K562 (cell line): ENCODE results near the gene ELF5. TPM values are rescaled to one million over a fixed set of nuclear protein-coding genes. Genes with fewer than 3 reads are reported as not detected.

ENCODE experiments used
- ATAC-seq: fragments of 200-7000 bp; cut with Tn5 transposase; 3 replicates; pipeline ENCODE4 v1.9.1; 2020; ENCODE audit warnings: moderate library complexity
- BruUV-seq: library from RNA; stranded (reverse); fragments of 400-500 nt; replicated peaks from 2 replicates; lab custom pipeline; 2021; lab: Mats Ljungman, UMichigan
- CTCF ChIA-PET: fragments of 300-600 bp; formaldehyde crosslinking; extraction: SDS; loops from one replicate; lab custom pipeline; 2021; ENCODE audit warnings: low intra/inter-chr PET ratio; lab: Yijun Ruan, JAX
- POLR2A ChIA-PET: fragments of 300-600, 350-650 bp; sonication (Branson Sonifier 250); formaldehyde crosslinking; extraction: SDS; loops from one replicate; lab custom pipeline; 2021; ENCODE audit warnings: antibody characterized with exemption, inconsistent platforms; lab: Yijun Ruan, JAX
- DNase-seq, 4 experiments: peaks; one replicate each; pipeline versions ENCODE4 v3.0.0 to v3.0.0-alpha.2; 2011 to 2018; ENCODE audit warnings: low spot score in 3 of 4, mixed read lengths in 3 of 4; ENCODE audit errors: extremely low read depth in 1 of 4
- FAIRE-seq: peaks from 2 replicates; lab custom pipeline; 2011; peaks lifted over from hg19 to GRCh38; lab: Jason Lieb, UNC
- H2AFZ ChIP-seq: 2 replicates; pipeline ENCODE4 v1.6.0; 2011; ENCODE audit warnings: low read depth, low read length, control low read depth, inconsistent platforms
- H3K27ac ChIP-seq: fragments of 200-600 bp; 3 replicates; pipeline ENCODE4 v1.8.0; 2011; ENCODE audit warnings: low read depth, mild to moderate bottlenecking, control low read depth, inconsistent platforms, low read length, moderate library complexity, mixed read lengths; ENCODE audit errors: extremely low read depth
- H3K27me3 ChIP-seq, 2 experiments: fragments of 300-600 bp in 1 of 2; 2 replicates in 1 of 2; 3 replicates in 1 of 2; pipeline versions ENCODE4 v1.6.0 to v1.8.0; 2011; ENCODE audit warnings: inconsistent platforms in 2 of 2, low read length in 2 of 2, mild to moderate bottlenecking in 1 of 2, mixed read lengths in 1 of 2, moderate library complexity in 1 of 2; ENCODE audit not compliant: control insufficient read depth in 2 of 2, insufficient read depth in 2 of 2
- H3K36me3 ChIP-seq: fragments of 300-600 bp; 3 replicates; pipeline ENCODE4 v1.8.0; 2011; ENCODE audit warnings: mild to moderate bottlenecking, low read length, inconsistent platforms; ENCODE audit not compliant: control insufficient read depth, insufficient read depth
- H3K4me1 ChIP-seq, 2 experiments: fragments of 200-600 bp in 1 of 2; replicated peaks in 1 of 2; 2 replicates in 1 of 2; 3 replicates in 1 of 2; pipeline versions ENCODE4 v1.5.1 to v1.8.0; 2011; ENCODE audit warnings: inconsistent platforms in 2 of 2, low read length in 2 of 2, mild to moderate bottlenecking in 1 of 2, mixed read lengths in 1 of 2, moderate library complexity in 1 of 2; ENCODE audit not compliant: control insufficient read depth in 2 of 2, insufficient read depth in 2 of 2
- H3K4me2 ChIP-seq: 2 replicates; pipeline ENCODE4 v1.6.1; 2011; ENCODE audit warnings: low read length, control low read depth, inconsistent platforms, mixed read lengths; ENCODE audit not compliant: insufficient read depth
- H3K4me3 ChIP-seq: fragments of 200-600 bp; sonication (generic), shearing (Covaris generic); 2 replicates; pipeline ENCODE4 v1.5.1; 2016; ENCODE audit warnings: control low read depth, inconsistent platforms
- H3K79me2 ChIP-seq: fragments of 200-600 bp; 3 replicates; pipeline ENCODE4 v1.8.0; 2011; ENCODE audit warnings: low read length, inconsistent platforms; ENCODE audit not compliant: control insufficient read depth, insufficient read depth
- H3K9ac ChIP-seq, 2 experiments: 2 replicates each; pipeline versions ENCODE4 v1.6.0 to v1.6.1; 2011; ENCODE audit warnings: low read depth in 2 of 2, low read length in 2 of 2, control low read depth in 1 of 2, inconsistent platforms in 1 of 2, mild to moderate bottlenecking in 1 of 2, mixed read lengths in 1 of 2; ENCODE audit not compliant: insufficient read depth in 1 of 2
- H3K9me1 ChIP-seq: one replicate; pipeline ENCODE4 v1.6.0; 2011; ENCODE audit warnings: inconsistent platforms, mild to moderate bottlenecking, low read length, moderate library complexity; ENCODE audit not compliant: control insufficient read depth, insufficient read depth
- H3K9me3 ChIP-seq: replicated peaks from 2 replicates; pipeline ENCODE4 v1.5.1; 2011; ENCODE audit warnings: low read depth, low read length, inconsistent platforms; ENCODE audit not compliant: control insufficient read depth, insufficient read depth
- H4K20me1 ChIP-seq: replicated peaks from 2 replicates; pipeline ENCODE4 v1.6.1; 2011; ENCODE audit warnings: low read length, inconsistent platforms, mixed read lengths; ENCODE audit not compliant: control insufficient read depth, insufficient read depth
- CBX8 ChIP-seq: fragments of 200-600 bp; sonication (generic); IDR thresholded peaks from 2 replicates; pipeline ENCODE4 v1.6.1; 2012; ENCODE audit warnings: borderline replicate concordance, mixed run types, low read depth, mild to moderate bottlenecking, moderate library complexity, mixed read lengths, low read length, control low read depth, inconsistent platforms; ENCODE audit not compliant: poor library complexity, severe bottlenecking; ENCODE audit errors: extremely low read depth
- CGGBP1 ChIP-seq: fragments of 250-450 bp; sonication (Bioruptor Pico); IDR thresholded peaks from 2 replicates; pipeline ENCODE4 v1.9.0; 2021; ENCODE audit warnings: mild to moderate bottlenecking
- DDX20 ChIP-seq: fragments of 450-650 bp; IDR thresholded peaks from 2 replicates; pipeline ENCODE4 v1.6.1; 2016; ENCODE audit warnings: missing genetic modification characterization, low read depth, mild to moderate bottlenecking, missing compliant biosample characterization, moderate library complexity
- HMBOX1 ChIP-seq: sonication (generic); IDR thresholded peaks from 2 replicates; pipeline ENCODE4 v1.6.1; 2016
- KLF13 ChIP-seq: fragments of 450-650 bp; IDR thresholded peaks from 2 replicates; pipeline ENCODE4 v1.6.1; 2016; ENCODE audit warnings: missing genetic modification characterization, low read depth, mild to moderate bottlenecking, missing compliant biosample characterization, moderate library complexity, borderline replicate concordance
- PBX2 ChIP-seq, 2 experiments: IDR thresholded peaks in 1 of 2; conservative IDR thresholded peaks in 1 of 2; 2 replicates each; pipeline ENCODE4 v1.6.1; 2016; ENCODE audit warnings: low read depth in 2 of 2, mild to moderate bottlenecking in 1 of 2, missing compliant biosample characterization in 1 of 2, missing genetic modification characterization in 1 of 2, moderate library complexity in 1 of 2
- TCF15 ChIP-seq: fragments of 250-450 bp; sonication (Bioruptor Pico); IDR thresholded peaks from 2 replicates; pipeline ENCODE4 v1.8.0; 2022; ENCODE audit warnings: moderate library complexity, mild to moderate bottlenecking, inconsistent platforms
- ZFX ChIP-seq: sonication (generic); formaldehyde crosslinking; IDR thresholded peaks from 2 replicates; pipeline ENCODE4 v1.8.0; 2022; ENCODE audit warnings: mild to moderate bottlenecking, missing genetic modification reagents, moderate library complexity
- WGBS: fragments of 100-300 bp; shearing (Covaris generic); methylation state at CpG from one replicate; pipeline ENCODE4 v1.1.6; 2016; ENCODE audit warnings: low coverage, mixed read lengths; ENCODE audit not compliant: insufficient coverage; ENCODE audit errors: missing lambda C conversion rate; 5-methylcytosine and 5-hydroxymethylcytosine counted together
- in situ Hi-C: fragments of 300-500 bp; cut with MboI; formaldehyde crosslinking; loops from 4 replicates; pipeline ENCODE4 v1.15.0; 2018; ENCODE audit warnings: inconsistent platforms, mixed read lengths
- intact Hi-C: fragments of 100-400 bp; cut with micrococcal nuclease; formaldehyde crosslinking; loops from 2 replicates; pipeline ENCODE4 v1.14.2; 2022
- polyA plus RNA-seq, 8 experiments: library from polyadenylated mRNA; depleted of rRNA in 4 of 8; stranded (reverse) in 5 of 8; unstranded in 3 of 8; fragments of >200 nt; fragmentation: Nextera tagmentation in 2 of 8; fragmentation: Illumina TruSeq in 1 of 8; extraction: Ambion mirVana in 2 of 8; extraction: Trizol in 1 of 8; gene quantifications; 2 replicates each; pipeline versions ENCODE4 v1.2.1 to v1.2.3, GENCODE V29; 2011 to 2014; ENCODE audit warnings: inconsistent platforms in 1 of 8, missing spikeins in 1 of 8
- total RNA-seq, 7 experiments: library from RNA; depleted of rRNA in 6 of 7; stranded (reverse); fragments of >200 nt in 6 of 7; fragmentation: Illumina TruSeq in 2 of 7; extraction: Trizol in 2 of 7; gene quantifications; 2 replicates each; pipeline versions ENCODE4 v1.2.1 to v1.2.3, GENCODE V29; 2011 to 2021; ENCODE audit warnings: low replicate concordance in 1 of 7
- TF ChIP-seq, protein P1 (sequence below): fragments of 450-650 bp; IDR thresholded peaks from one replicate; pipeline ENCODE4 v1.6.1; 2018; ENCODE audit warnings: mild to moderate bottlenecking, moderate library complexity; ENCODE audit not compliant: partially characterized antibody

ELF5 gene
- total and polyA plus RNA-seq, 9 of the 15 experiments (the other 6 are each of a cell fraction or from before 2014, with no cell fraction given) = not detected

DNA sequence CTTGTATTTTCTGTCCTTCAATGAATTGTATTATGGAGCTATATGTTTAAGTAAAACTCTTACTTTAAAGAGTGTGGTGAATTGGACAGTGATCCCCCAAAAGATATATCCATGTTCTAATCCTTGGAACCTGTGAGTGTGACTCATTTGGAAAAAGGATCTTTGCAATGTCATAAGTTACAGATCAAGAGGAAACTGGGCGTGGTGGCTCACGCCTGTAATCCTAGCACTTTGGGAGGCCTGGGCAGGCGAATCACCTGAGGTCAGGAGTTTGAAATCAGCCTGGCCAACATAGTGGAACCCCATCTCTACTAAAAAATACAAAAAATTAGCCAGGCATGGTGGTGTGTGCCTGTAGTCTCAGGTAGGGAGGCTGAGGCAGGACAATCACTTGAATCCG lies 36.7 kb downstream of the ELF5 start:
- Histone ChIP-seq H3K4me1 (no peaks in the 10 kb centered on the region), H3K9ac (no peak overlapping the region), H3K9me3 (no peaks in the 10 kb centered on the region), H4K20me1 (no peaks in the 10 kb centered on the region), H3K79me2 (no peaks in the 10 kb centered on the region), H3K4me3 (no peak overlapping the region), H3K36me3 (peaks cover 13% of the 10 kb centered on the region; the same call in 2 of the 3 replicates), H3K27ac (no peak overlapping the region), H3K4me2 (no peak overlapping the region), H3K9me1 (no peaks in the 10 kb centered on the region), H3K27me3 (peaks cover 12 to 13% of the 10 kb centered on the region in 2 experiments; a peak in 4 of 5 replicates), H2AFZ (no peak overlapping the region)
- intact Hi-C loops (no loop called here), in situ Hi-C loops (loop anchor here (25.0 kb wide), 1 partner anchor 665 kb away; no protein-coding TSS in a partner anchor)
- 9% methylated on average over 3 of the region's 4 CpGs for WGBS
- TF ChIP-seq TCF15 (CRISPR knock-in tag) (no peak), ZFX (CRISPR knock-in tag) (no peak), CBX8 (no peak), DDX20 (tag) (no peak), HMBOX1 (no peak), KLF13 (tag) (no peak), CGGBP1 (CRISPR knock-in tag) (no peak), PBX2 (CRISPR knock-in tag; IDR thresholded peaks at IDR 0.05; ENCODE audit: low read depth) (no peak), PBX2 (tag; conservative IDR thresholded peaks at IDR 0.05; ENCODE audit: low read depth) (no peak)
- TF ChIP-seq, protein P1, sequence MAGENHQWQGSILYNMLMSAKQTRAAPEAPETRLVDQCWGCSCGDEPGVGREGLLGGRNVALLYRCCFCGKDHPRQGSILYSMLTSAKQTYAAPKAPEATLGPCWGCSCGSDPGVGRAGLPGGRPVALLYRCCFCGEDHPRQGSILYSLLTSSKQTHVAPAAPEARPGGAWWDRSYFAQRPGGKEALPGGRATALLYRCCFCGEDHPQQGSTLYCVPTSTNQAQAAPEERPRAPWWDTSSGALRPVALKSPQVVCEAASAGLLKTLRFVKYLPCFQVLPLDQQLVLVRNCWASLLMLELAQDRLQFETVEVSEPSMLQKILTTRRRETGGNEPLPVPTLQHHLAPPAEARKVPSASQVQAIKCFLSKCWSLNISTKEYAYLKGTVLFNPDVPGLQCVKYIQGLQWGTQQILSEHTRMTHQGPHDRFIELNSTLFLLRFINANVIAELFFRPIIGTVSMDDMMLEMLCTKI = no peak
- CTCF ChIA-PET = no interaction called here
- ATAC-seq = no peak
- no peak for FAIRE-seq
- POLR2A ChIA-PET = interaction anchor here (0.7 kb wide), 1 partner anchor 997 kb away, joined by 3 read pairs; no protein-coding TSS in a partner anchor
- no peak for DNase-seq
- no TSS peak for BruUV-seq
